Panc1 (cell line): ENCODE results near the gene PDLIM4.

Source experiments
- CTCF ChIP-seq: fragments of 450-650 bp; IDR thresholded peaks from 2 replicates; pipeline ENCODE4 v1.5.1; 2017; ENCODE audit warnings: mild to moderate bottlenecking
- POLR2AphosphoS5 ChIP-seq: IDR thresholded peaks from 2 replicates; pipeline ENCODE4 v1.6.1; 2012; ENCODE audit warnings: mild to moderate bottlenecking, low read depth, low read length, moderate library complexity
- TCF7L2 ChIP-seq: IDR thresholded peaks from 2 replicates; pipeline ENCODE4 v1.6.1; 2011; ENCODE audit warnings: mild to moderate bottlenecking, low read depth, low read length, inconsistent platforms

GRCh38 chr5:132233081-132233480 lies 24.4 kb upstream of the PDLIM4 start:
- TF ChIP-seq CTCF, result no peak
- TF ChIP-seq TCF7L2, result no peak
- TF ChIP-seq POLR2AphosphoS5, result no peak
